ENCODE measurements around the gene SYNJ1.

- no peak for TF ChIP-seq POLR2A (IDR thresholded peaks at IDR 0.05)
- no peak for TF ChIP-seq CTCF (IDR thresholded peaks at IDR 0.05)
Observed at GRCh38 chr21:32581732-32582131, 146.1 kb downstream of the SYNJ1 start.

All from prostate gland (tissue), 2 donors.